ENCODE data around the gene GABRR3.

GABRR3 gene

DNA sequence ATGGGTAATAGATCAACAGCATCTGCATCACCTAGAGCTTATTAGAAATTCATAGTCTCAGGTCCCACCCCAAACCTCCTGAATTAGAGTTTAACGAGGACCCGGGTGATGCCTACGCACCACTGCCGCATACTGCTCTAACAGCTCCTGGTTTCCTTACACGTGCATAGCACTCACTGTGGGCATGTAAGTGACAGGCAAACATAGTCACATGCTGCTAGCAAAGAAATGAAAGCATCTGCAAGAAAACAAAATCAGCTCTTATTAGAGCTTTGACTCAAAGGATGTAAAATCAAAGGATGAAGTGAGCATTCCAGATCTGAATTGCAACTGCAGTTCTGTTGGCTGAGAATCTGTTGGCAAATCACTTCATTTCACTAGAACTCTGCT lies 43.8 kb downstream of the GABRR3 start:
- no peak overlapping the region for H3K4me3 ChIP-seq (ENCODE audit: low read depth, low read length)
- TF ChIP-seq, protein P1, sequence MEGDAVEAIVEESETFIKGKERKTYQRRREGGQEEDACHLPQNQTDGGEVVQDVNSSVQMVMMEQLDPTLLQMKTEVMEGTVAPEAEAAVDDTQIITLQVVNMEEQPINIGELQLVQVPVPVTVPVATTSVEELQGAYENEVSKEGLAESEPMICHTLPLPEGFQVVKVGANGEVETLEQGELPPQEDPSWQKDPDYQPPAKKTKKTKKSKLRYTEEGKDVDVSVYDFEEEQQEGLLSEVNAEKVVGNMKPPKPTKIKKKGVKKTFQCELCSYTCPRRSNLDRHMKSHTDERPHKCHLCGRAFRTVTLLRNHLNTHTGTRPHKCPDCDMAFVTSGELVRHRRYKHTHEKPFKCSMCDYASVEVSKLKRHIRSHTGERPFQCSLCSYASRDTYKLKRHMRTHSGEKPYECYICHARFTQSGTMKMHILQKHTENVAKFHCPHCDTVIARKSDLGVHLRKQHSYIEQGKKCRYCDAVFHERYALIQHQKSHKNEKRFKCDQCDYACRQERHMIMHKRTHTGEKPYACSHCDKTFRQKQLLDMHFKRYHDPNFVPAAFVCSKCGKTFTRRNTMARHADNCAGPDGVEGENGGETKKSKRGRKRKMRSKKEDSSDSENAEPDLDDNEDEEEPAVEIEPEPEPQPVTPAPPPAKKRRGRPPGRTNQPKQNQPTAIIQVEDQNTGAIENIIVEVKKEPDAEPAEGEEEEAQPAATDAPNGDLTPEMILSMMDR (IDR thresholded peaks at IDR 0.05; ENCODE audit: insufficient read depth, low read depth, low read length, missing control alignments) = no peak
- DNase-seq (ENCODE audit: low read depth) = no peak

DNA sequence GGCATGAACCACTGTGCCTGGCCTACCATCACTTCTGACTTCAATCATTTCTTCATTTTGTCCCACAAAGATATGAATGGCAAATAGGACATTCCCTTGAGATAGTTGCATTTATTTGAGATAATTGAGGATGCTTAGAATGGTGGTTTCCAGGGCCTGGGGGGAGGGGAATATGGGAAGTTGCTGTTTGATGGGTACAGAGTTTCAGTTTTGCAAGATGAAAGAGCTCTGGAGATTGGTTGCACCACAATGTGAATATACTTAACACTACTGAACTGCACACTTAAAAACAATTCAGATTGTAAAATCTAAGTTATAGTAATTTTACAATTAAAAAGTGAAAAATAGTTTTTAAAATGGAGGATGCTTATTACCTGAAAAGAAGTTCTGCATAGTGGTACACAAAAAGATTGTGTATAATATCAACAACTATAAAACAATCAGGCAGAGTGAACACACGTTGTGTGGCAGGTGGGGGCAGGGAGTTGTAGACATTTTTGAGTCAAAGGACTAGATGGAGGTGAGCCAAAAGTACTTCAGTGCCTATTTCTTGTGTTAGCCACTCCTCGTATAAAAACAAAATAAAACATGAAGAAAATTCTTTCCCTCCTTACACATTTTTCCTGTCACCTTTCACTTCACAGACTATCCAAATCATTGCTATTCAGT lies 44.4 kb downstream of the GABRR3 start:
- peak; percentile 40 for DNase-seq (ENCODE audit: low read depth)
- TF ChIP-seq, protein P1 (IDR thresholded peaks at IDR 0.05; ENCODE audit: insufficient read depth, low read depth, low read length, missing control alignments) = no peak
- no peak overlapping the region for H3K4me3 ChIP-seq (ENCODE audit: low read depth, low read length)

DNA sequence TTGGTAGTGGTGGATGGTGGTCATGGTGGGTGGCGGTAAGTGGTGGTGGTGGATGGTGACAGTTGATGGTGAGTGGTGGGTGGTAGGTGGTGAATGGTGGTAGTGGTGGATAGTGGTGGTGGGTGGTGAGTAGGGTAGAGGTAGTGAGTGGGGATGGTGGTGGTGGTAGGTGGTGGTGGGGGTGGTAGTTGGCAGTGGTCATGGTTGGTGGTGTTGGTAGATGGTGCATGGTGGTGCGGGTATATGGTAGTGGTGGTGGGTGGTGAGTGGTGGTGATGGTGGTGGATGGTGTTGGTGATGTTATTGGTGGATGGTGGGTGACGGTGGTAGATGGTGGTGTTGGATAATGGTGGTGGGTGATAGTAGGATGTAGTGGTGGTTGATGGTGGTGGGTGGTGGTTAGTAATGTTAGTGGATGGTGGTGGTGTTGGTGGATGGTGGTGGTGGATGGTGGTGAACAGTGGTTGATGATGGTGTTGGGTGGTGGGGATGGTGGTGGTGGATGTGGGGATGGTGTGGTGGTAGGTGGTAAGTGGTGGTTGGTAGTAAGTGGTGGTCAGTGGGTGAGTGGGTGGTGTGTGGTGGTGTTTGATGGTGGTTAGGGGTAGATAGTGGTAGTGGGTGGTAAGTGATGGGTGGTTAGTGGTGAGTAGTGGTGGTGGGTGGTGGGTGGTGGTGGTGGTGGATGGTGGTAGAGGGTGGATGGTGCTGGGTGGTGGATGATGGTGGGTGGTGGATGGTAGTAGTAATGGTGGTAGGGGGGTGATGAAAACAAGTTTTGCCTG lies 46.1 kb downstream of the GABRR3 start:
- no peak overlapping the region for H3K4me3 ChIP-seq (ENCODE audit: low read depth, low read length)
- TF ChIP-seq, protein P1 (IDR thresholded peaks at IDR 0.05; ENCODE audit: insufficient read depth, low read depth, low read length, missing control alignments) = no peak
- no peak for DNase-seq (ENCODE audit: low read depth)

DNA sequence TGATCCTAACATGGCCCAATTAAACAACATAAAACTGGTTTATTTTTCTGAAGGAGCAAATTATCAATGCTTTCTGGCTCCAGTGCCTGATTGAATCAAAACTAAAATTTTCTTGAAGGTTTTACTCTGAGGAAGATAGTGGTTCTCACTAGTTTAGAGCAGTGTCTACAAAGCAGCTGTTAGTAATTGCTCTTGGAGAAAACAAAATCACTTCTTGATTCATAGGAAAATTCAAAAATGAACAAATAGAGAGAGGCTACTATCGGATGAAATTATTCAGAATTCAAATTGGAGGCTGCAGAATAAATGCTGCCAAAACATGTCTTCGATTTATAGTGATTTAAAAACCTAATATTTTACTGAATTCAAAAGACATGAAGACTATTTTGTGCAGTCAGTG lies 47.8 kb downstream of the GABRR3 start:
- DNase-seq (ENCODE audit: low read depth) = no peak

DNA sequence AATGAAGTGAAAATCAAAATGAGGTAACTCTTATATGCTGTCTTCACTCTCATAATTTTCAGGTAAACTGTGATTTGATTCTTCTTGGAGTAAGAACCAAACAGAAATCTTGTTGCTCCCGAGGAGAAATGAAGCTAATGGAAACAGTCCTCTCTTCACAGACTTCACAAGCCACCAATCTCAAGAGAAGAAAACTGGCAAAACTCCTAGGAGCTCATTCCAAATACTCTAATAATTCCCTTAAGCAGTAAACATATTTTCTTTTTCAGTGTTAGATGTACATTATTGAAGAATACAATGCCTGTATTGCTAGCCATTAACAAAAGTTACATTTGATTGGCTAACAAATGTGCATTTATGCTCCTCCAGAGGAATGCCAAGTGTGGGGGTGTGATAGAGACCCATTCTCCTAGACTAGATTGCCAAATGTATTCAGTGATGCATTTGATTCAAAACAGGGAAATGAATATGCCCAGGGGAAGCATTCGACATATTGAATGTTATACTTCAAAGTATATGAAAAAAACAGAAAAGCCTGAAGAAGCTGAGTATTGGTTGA lies 51.1 kb downstream of the GABRR3 start:
- no peak for DNase-seq (ENCODE audit: low read depth)
- TF ChIP-seq, protein P1 (IDR thresholded peaks at IDR 0.05; ENCODE audit: insufficient read depth, low read depth, low read length, missing control alignments) = no peak
- H3K4me3 ChIP-seq (ENCODE audit: low read depth, low read length) = no peak overlapping the region

More for the DNA sequence above, 47.8 kb downstream of the GABRR3 start:
- TF ChIP-seq, protein P1 (IDR thresholded peaks at IDR 0.05; ENCODE audit: insufficient read depth, low read depth, low read length, missing control alignments) = no peak
- H3K4me3 ChIP-seq (ENCODE audit: low read depth, low read length) = no peak overlapping the region

DNA sequence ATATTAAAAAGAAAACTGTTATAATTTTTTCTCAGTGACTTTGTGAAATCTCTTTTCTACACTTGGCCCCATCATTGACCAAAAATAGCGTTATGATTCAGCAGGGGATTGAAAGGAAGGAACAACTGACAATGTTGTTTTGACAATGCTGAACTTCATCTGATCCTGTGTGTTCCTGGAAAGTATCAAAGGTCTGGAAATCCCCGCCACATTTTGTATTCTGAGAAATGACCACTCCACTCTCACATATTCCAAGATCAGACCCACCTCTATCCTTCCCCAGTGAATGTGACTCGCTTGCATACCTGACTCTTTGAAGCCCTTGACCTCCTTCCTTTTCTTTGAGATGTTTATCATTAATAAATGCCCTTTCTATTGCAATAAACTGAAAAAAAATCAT lies 53.2 kb downstream of the GABRR3 start:
- TF ChIP-seq, protein P1 (IDR thresholded peaks at IDR 0.05; ENCODE audit: insufficient read depth, low read depth, low read length, missing control alignments) = no peak

More for the DNA sequence above, 53.2 kb downstream of the GABRR3 start:
- peak; percentile 19 for DNase-seq (ENCODE audit: low read depth)
- no peak overlapping the region for H3K4me3 ChIP-seq (ENCODE audit: low read depth, low read length)
